ENCODE data around the gene DCDC2C.

Gene DCDC2C

DNA sequence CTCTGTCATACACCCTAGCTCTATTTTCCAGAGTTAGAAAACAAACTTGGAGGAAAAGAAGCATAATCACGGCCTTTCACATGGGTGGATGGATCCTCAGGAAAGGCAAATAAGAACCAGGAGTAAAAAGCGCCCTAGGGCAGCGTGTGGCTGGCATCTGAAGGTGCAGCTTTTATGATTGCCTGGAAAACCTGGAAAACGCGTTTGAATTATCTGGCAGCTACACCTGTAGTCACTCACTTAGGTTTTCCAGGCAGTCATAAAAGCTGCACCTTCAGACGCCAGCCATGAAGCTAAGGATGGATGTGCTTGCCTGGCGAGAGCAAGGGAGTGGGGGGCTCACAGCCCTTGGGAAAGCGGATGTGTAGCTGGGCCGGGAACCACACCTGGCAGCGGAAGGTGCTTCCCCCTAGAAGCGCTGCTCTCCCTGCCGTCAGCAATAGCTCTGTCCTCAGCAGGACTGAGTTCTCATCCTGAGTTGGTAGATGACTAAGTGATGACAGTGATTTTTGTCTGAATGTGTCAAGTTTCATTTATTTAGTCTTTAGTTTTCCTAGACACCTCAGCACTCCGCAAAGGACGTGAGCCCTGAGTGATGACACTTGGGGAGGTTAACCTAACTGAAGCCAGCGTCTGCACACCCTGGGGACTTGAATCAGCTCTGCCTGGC, 82.0 kb downstream of the DCDC2C start:
- DNase-seq (ENCODE audit: low read depth): no peak
- TF ChIP-seq, protein P1, sequence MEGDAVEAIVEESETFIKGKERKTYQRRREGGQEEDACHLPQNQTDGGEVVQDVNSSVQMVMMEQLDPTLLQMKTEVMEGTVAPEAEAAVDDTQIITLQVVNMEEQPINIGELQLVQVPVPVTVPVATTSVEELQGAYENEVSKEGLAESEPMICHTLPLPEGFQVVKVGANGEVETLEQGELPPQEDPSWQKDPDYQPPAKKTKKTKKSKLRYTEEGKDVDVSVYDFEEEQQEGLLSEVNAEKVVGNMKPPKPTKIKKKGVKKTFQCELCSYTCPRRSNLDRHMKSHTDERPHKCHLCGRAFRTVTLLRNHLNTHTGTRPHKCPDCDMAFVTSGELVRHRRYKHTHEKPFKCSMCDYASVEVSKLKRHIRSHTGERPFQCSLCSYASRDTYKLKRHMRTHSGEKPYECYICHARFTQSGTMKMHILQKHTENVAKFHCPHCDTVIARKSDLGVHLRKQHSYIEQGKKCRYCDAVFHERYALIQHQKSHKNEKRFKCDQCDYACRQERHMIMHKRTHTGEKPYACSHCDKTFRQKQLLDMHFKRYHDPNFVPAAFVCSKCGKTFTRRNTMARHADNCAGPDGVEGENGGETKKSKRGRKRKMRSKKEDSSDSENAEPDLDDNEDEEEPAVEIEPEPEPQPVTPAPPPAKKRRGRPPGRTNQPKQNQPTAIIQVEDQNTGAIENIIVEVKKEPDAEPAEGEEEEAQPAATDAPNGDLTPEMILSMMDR (IDR thresholded peaks at IDR 0.05; ENCODE audit: low read length, missing control alignments): no peak
- no peak overlapping the region for H3K4me3 ChIP-seq (replicated peaks; ENCODE audit: low read depth, low read length)

DNA sequence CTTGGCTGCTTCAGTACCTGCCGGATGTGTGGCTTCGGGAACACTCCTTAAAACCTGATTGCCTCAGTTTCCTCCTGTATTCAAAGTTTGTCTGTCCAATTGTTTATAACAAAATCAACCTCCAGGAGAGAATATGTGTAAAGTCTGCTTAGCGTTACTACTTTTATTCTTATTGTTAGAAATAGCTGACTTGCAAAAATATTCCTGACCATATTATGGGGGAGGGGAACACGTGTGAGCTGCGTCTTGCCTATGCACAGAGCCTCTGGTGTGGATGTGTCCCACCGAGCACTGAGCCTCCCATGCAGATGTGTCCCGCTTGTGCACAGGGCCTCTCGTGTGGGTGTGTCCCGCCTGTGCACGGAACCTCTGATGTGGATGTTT, 82.5 kb downstream of the DCDC2C start:
- TF ChIP-seq, protein P1 (IDR thresholded peaks at IDR 0.05; ENCODE audit: low read length, missing control alignments): no peak
- no peak overlapping the region for H3K4me3 ChIP-seq (replicated peaks; ENCODE audit: low read depth, low read length)
- DNase-seq (ENCODE audit: low read depth): no peak

DNA sequence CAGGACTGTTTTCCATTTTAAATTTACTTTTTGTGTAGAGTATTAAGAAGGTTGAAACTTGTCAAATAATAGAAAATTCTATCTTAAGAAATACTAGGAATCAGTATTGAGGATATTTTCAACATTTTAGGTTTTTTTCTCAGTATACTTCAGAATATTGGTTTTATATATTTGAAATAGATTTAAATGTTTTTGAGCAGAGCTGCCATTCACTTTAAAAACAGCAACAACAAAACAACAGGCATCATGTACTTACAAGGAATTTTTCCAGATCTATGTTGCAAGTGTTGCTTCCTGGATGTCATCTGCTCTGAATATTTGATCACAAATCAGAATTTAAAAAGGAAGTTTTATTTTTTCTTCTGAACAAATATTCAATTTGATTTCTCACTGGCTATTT, 84.4 kb downstream of the DCDC2C start:
- H3K4me3 ChIP-seq (replicated peaks; ENCODE audit: low read depth, low read length): no peak overlapping the region
- DNase-seq (ENCODE audit: low read depth): no peak
- TF ChIP-seq, protein P1 (IDR thresholded peaks at IDR 0.05; ENCODE audit: low read length, missing control alignments): no peak

DNA sequence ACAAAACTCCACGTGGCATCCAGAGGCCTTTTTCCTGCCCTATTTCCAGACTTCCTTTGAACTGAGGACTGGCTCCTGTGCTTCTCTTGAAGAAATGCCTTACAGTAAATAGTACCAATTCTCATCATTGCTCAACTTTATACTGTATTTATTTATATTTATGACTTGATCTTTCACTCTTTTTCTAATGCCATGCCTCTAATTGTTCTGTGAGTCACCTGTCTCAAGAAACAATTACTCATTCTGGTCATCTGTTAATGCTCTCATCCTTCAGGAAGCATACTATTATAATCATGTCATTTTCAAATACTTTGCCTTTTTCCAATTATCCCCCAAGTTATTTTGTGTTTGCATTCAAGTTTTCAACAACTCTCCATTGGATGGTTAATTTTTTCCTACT, 85.9 kb downstream of the DCDC2C start:
- TF ChIP-seq, protein P1 (IDR thresholded peaks at IDR 0.05; ENCODE audit: low read length, missing control alignments): no peak
- no peak overlapping the region for H3K4me3 ChIP-seq (replicated peaks; ENCODE audit: low read depth, low read length)
- no peak for DNase-seq (ENCODE audit: low read depth)

DNA sequence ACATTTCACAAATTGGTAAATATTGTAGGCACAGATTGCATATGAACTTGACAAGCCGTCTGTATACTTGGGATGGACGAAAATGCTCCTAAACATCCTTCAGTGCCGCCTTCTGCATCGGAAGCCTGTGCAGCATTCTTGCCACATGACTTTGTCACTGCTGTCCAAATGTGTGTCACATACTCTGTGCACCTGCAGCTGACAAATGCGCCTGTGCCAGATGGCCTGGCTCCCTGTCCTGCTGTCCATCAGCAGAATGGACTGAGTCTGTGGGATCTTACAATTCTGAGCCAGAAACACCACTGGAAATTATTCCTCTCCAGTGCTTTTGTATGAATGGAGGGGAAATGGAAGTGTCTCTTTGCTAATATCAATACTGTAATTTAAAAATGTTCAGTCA, 89.9 kb downstream of the DCDC2C start:
- no peak for DNase-seq (ENCODE audit: low read depth)
- TF ChIP-seq, protein P1 (IDR thresholded peaks at IDR 0.05; ENCODE audit: low read length, missing control alignments): no peak

DNA sequence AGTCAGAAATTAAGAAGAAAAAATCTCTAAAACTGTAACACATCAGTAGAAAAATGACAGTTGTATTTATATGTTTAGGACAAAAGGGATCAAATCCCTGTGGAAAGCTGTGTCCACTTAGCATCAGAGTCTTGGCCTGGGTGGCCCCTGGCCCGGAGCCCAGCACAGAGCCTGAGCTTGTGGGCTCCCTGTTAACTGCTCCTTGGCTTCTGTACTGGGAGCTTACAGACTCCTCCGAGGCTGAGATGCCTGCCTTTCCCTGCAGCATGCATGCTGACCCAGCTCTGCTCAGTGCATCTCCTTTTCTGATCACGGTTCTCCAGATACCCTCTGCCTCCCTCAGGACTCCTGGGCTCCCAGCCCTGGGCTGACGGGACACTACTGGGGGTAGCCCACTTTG, 98.1 kb downstream of the DCDC2C start:
- no peak for DNase-seq (ENCODE audit: low read depth)
- H3K4me3 ChIP-seq (replicated peaks; ENCODE audit: low read depth, low read length): no peak overlapping the region
- TF ChIP-seq, protein P1 (IDR thresholded peaks at IDR 0.05; ENCODE audit: low read length, missing control alignments): no peak

More for the DNA sequence above, 89.9 kb downstream of the DCDC2C start:
- H3K4me3 ChIP-seq (replicated peaks; ENCODE audit: low read depth, low read length): no peak overlapping the region
